ENCODE measurements around the gene NAP1L5.

Gene NAP1L5

DNA sequence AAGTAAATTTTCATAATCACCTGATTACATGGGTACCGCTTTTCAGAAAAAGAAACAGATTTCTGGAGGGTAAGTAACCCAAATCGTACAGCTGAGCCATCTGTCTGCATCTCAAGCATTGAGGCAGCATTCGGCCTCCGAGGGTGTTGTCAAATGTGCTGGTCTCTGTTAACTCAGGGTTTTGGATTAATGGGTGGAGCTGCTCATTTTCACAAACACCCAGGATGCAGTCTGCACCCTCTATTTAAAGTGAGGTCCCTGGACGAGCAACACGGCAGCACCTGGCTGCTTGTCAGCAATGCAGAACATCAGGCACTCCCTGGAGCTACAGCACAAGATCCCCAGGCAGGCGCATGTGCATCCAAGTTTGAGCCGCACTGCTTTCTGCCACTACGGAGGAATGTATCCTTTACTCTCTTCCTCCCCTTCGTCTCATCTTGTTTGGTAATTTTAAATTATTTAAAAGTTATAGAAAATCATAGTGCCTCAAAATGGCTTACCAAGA is 24.7 kb upstream of the NAP1L5 start:
- DNase-seq: no peak

- DNase-seq: no peak
These were observed 23.1 kb upstream of the NAP1L5 start for GRCh38 chr4:88720451-88721428.

- no peak for DNase-seq
These were observed 21.8 kb upstream of the NAP1L5 start for GRCh38 chr4:88719381-88719780.

- no peak for DNase-seq
These were observed 20.5 kb upstream of the NAP1L5 start for GRCh38 chr4:88718098-88718497.

- DNase-seq: no peak
These were observed 16.2 kb upstream of the NAP1L5 start for GRCh38 chr4:88713782-88714181.

- no peak for DNase-seq
These were observed 12.4 kb upstream of the NAP1L5 start for GRCh38 chr4:88709989-88710388.

DNA sequence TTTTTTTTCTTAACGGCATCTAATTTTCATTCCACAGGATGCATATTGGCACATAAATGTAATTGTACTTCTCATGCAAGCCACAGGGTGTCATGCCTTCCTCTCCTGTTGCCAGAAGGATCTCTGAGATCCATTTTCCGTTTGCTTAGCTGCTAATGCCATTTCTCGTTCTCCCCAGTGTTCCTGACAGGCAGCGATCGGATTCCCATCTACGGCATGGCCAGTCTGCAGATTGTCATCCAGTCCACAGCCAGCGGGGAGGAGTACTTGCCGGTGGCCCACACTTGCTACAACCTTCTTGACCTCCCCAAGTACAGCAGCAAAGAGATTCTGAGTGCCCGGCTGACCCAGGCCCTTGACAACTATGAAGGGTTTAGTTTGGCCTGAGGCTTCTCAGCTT is 8.9 kb upstream of the NAP1L5 start:
- DNase-seq: no peak

DNA sequence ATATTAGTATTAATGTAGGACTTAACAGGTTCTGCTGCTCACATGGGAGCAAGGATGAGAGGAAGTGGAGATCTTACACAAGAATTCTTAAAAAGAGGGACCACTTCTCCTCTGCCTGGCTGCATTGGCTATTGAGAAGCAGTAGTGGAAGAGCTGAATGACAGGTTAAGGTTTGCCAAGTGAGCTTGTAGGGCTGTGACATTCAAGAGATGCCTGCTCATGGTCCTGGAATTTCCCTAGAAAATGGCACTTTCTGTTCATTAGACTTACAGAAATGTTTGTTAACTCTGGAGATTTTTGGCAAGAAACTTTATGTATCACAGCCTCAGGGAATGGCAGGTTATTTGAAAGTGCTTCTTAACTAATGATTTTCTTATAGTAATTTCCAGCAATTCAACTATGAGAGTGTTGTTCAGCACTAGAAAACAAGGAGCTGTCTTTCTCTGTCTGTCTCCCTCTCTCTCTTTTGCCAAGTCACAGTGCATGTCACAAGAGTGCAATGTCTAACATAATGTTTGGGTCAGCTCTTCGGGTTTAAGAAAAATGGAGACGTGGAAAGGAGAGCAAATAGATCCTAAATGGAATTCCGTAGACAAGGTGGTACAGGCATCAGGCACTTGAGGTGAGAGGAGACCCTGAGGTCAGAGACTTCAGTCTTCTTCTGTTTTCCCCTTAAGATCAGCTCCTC is 8.3 kb upstream of the NAP1L5 start:
- no peak for DNase-seq

DNA sequence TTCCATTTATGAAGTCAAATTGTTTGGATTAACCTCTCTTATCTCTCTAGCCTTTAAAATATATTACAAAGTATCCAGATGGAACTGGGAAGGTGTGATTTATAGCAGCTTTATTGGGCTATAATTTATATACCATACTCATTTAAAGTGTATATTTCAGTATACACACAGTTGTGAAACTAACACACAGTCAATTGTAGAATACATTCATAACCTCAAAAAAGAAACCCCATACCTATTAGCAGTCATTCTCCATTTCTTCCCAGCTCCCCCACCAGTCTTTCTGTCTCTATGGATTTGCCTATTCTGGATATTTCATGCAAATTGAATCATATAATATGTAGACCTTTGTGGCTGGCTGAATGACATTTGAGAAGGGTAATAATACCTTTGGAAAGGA is 7.6 kb upstream of the NAP1L5 start:
- no peak for DNase-seq

DNA sequence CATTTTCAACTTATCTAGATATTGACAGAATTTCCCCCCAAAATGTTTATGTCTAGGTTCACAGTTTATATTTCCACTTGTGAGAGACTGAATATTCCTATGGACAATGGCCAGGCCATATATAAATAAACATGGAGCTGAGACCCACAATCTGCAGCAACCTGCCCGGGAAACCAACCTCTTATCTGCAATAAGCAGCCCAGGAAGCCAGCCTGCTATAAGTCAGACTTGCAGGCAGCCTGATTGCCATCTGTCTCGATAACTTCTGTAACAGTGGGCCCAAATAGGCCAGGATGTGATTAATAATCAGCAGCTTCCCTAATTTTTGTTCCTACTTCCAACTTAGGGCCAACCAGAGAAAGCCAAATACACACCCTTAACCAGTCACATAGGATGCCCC is 5.2 kb upstream of the NAP1L5 start:
- no peak for DNase-seq

GRCh38 chr4:88698519-88698918 is 890 bp upstream of the NAP1L5 start:
- no peak for DNase-seq

GRCh38 chr4:88697141-88697540 is 488 bp downstream of the NAP1L5 start:
- no peak for DNase-seq

DNA sequence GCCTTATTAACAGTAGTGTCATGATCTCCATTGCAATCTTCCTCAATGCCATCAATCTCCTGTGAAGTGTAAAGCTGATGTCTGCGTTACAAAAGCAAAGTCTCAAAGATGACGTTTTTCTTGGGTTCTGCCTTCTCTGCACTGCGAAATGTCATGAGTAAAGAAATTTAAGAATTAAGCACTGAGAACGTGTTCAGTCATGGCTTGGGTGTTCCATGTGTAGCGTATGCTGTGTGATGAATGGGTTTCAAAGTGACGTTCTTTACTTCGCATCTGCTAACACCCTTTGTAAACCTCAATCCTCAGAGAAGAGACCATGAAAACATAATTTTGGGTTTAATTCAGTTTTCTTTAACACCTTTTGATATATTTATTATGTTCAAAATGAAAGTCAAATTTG is 999 bp downstream of the NAP1L5 start:
- no peak for DNase-seq

GRCh38 chr4:88693792-88694191 is 3.8 kb downstream of the NAP1L5 start:
- no peak for DNase-seq

- DNase-seq: no peak
These were observed 7.3 kb downstream of the NAP1L5 start for GRCh38 chr4:88690355-88690754.

GRCh38 chr4:88681209-88681608 is 16.4 kb downstream of the NAP1L5 start:
- DNase-seq: no peak

DNA sequence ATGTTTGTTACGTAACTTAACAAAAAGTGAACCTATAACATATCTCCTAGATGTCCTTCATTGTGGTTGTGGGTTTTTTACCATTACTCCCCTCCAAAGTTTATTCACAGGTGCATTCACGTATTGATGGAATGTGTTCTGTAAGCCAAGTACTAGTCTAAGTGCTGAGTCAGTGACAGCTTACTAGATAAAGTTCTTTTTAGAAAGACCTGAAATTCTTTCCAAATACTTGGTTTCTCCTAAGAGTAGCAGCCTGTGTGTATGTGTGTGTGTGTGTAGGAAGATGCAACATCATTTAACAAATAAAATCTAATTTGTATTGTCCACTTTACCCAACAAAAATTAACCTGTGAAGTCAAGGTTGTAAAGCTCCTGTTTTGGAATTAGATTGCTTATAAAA is 22.1 kb downstream of the NAP1L5 start:
- no peak for DNase-seq

- DNase-seq: no peak
These were observed 22.6 kb downstream of the NAP1L5 start for GRCh38 chr4:88674979-88675378.

GRCh38 chr4:88674565-88674964 is 23.1 kb downstream of the NAP1L5 start:
- no peak for DNase-seq

DNA sequence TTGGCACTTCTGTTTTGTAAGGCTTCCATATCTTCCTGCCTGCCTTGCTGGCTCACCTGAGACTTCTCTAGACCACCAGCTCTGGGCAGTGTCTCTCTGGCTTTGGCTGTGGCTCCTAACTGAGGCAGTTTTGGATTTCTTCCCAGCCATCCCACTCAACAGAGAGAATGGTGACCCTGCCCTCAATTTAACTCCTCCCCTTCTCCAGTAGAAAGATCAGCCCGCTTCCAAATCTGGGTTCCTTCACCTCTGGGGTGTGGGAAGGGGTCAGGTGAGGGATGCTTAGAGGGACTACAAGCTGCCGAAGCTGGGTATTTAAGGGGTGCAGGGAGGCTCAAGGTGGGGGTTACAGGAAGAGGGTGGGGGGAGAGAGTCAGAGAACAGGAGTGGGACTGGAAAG is 23.7 kb downstream of the NAP1L5 start:
- DNase-seq: no peak

DNA sequence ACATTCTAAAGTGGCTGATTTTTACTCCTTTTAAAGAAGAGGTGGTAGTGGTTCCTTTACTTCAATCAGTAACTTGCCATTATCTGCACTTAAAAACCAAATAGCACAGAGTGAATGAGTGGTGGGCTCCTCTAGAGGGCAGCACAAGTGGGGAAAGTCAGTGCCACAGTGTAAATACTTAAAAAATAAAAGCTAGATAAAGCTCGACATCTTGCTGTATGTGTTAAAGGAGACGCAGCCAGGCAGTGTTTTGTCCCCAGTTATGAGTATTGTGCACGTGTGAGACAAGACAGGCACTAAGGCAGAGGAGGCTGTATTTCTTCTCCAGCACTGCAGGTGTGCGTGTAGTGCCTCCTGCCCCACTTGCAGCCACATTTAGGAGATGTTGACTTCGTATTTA is 24.6 kb downstream of the NAP1L5 start:
- DNase-seq: no peak

DNA sequence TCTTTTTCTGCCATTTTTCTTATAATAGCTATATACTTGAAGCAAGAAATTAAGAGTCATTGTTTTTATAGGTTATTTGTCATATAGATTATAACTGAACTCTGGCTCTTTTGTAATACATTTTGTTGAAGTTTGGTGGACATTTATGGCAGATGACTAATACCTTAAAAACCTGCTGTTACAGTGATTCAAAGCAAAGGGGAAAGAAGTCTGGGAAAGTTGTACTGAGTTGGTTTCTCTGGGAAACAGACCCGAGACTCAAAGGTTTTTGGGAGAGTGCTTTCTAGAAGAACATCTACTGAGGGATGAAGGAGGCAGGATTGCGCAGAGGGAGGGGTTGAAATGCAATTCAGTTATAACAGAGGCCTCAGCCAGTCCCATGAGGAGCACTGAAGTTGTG is 35.9 kb downstream of the NAP1L5 start:
- DNase-seq: no peak

DNA sequence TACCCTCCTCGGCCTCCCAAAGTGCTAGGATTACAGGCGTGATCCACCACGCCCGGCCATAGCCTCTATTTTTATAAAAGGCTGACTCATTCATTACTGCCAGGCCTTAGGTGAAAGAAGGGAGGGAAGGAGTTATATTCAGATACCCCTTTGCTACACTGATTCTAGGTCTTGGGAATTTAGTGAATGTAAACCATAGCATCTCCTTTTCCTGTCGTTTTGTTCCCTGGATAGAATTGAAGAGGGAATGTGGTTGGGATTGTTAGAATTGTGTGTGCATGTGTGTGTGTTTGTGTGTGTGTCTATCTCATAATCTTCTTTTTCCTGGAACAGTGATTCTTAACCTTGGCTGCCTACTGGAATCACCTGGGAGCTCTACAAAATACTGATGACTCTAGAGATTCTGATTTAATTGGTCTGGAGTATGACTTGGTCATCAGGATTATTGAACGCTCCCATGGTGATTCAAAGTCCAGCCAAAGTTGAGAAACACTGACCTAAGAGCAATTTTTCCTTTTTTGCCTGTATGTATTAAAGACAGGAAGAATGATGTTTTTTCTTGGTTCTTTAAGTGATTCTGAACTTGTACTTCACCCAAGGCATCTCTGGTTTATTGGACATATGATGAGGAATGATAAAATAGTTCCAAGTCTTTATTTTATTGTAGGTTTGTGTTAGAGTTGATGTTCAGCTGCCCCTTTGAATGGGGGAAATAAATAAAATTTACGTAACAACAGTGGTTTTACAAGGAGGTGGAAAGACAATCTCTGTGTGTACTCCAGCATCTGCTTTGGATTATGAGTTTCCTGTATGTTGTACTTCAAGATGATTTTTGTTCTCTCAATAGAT is 37.0 kb downstream of the NAP1L5 start:
- no peak for DNase-seq

Data from stimulated activated naive CD4-positive, alpha-beta T cell treated with Interleukin-2 at 50 U/mL for 16 hours (primary cell).